Peyer's patch (tissue), 4 donors: ENCODE results near the gene BTN1A1. TPM values are rescaled to one million over a fixed set of nuclear protein-coding genes. Genes with fewer than 3 reads are reported as not detected.

Experiments
- DNase-seq, 3 donors: peaks; one replicate each; pipeline ENCODE4 v3.0.0-alpha.2; 2017 to 2019
- H3K27ac ChIP-seq, 4 donors: fragments of 200-600 bp; sonication (generic); one replicate each; pipeline ENCODE4 v1.5.1; 2016 to 2019
- H3K27me3 ChIP-seq, 2 donors: fragments of 200-600 bp; sonication (generic); one replicate each; pipeline ENCODE4 v1.5.1; 2019
- H3K36me3 ChIP-seq, 3 donors: fragments of 200-600 bp; sonication (generic); one replicate each; pipeline ENCODE4 v1.5.1; 2016 to 2019
- H3K4me1 ChIP-seq, 4 donors: fragments of 200-600 bp; sonication (generic); one replicate each; pipeline ENCODE4 v1.5.1; 2016 to 2019
- H3K4me3 ChIP-seq, 4 donors: fragments of 200-600 bp; sonication (generic); 1 replicate in 3 of 4; 2 replicates in 1 of 4; pipeline ENCODE4 v1.5.1; 2016 to 2019; ENCODE audit warnings: mild to moderate bottlenecking in 1 of 4
- H3K9me3 ChIP-seq, 4 donors: fragments of 200-600 bp; sonication (generic); one replicate each; pipeline ENCODE4 v1.5.1; 2016 to 2019; ENCODE audit warnings: mild to moderate bottlenecking in 1 of 4
- POLR2A ChIP-seq, 2 donors: fragments of 450-650 bp; IDR thresholded peaks; one replicate each; pipeline ENCODE4 v1.5.1; 2017; ENCODE audit warnings: antibody characterized with exemption in 2 of 2, mild to moderate bottlenecking in 2 of 2, moderate library complexity in 2 of 2
- total RNA-seq, 4 donors: library from RNA; depleted of rRNA; stranded (reverse); fragments of >200 nt; gene quantifications; one replicate each; pipeline ENCODE4 v1.1.0, GENCODE V29; 2016
- TF ChIP-seq, protein P1 (sequence below), 6 experiments: fragments of 450-650 bp in 4 of 6; fragments of 200-600 bp in 2 of 6; sonication (generic) in 1 of 6; IDR thresholded peaks; one replicate each; pipeline ENCODE4 v1.5.1; 2017 to 2019; ENCODE audit warnings: antibody characterized with exemption in 6 of 6, mild to moderate bottlenecking in 3 of 6, moderate library complexity in 1 of 6

BTN1A1 gene, protein sequence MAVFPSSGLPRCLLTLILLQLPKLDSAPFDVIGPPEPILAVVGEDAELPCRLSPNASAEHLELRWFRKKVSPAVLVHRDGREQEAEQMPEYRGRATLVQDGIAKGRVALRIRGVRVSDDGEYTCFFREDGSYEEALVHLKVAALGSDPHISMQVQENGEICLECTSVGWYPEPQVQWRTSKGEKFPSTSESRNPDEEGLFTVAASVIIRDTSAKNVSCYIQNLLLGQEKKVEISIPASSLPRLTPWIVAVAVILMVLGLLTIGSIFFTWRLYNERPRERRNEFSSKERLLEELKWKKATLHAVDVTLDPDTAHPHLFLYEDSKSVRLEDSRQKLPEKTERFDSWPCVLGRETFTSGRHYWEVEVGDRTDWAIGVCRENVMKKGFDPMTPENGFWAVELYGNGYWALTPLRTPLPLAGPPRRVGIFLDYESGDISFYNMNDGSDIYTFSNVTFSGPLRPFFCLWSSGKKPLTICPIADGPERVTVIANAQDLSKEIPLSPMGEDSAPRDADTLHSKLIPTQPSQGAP
- not detected for total RNA-seq

DNA sequence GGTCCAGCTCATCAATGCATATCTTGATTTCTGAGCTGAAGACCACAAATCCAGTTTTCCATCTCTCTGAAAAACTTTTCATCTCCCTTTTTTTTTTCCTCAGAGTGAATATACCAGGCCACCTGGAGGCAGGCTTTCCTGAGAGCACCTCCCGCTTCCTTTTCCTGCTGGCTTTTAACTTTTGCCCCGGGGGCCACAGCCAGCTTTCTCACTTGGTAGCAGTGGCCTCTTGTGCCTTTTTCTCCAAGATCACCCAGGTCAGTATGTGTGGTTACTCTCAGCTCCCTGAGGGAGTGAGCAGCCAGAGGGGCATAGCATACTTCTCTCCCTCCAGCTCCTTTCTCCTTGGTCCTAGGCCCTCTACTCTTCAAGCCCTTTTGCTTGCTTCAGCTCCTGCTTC lies at the start of gene BTN1A1:
Gene BTN1A1 (plus strand): TSS at position 202 of the 400 bp plus-strand sequence. CDS start 984 bp downstream, outside the sequence.
- TF ChIP-seq, protein P1, sequence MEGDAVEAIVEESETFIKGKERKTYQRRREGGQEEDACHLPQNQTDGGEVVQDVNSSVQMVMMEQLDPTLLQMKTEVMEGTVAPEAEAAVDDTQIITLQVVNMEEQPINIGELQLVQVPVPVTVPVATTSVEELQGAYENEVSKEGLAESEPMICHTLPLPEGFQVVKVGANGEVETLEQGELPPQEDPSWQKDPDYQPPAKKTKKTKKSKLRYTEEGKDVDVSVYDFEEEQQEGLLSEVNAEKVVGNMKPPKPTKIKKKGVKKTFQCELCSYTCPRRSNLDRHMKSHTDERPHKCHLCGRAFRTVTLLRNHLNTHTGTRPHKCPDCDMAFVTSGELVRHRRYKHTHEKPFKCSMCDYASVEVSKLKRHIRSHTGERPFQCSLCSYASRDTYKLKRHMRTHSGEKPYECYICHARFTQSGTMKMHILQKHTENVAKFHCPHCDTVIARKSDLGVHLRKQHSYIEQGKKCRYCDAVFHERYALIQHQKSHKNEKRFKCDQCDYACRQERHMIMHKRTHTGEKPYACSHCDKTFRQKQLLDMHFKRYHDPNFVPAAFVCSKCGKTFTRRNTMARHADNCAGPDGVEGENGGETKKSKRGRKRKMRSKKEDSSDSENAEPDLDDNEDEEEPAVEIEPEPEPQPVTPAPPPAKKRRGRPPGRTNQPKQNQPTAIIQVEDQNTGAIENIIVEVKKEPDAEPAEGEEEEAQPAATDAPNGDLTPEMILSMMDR (IDR thresholded peaks at IDR 0.05) = no peak
- TF ChIP-seq POLR2A (IDR thresholded peaks at IDR 0.05) = no peak
- Histone ChIP-seq H3K4me3 (no peak within 1 kb of the TSS), H3K27me3 (no peaks in the 10 kb centered on the region), H3K4me1 (peaks cover 0 to 13% (median 6%) of the 10 kb centered on the region in 4 donors), H3K36me3 (no peaks in the 10 kb centered on the region), H3K9me3 (no peaks in the 10 kb centered on the region), H3K27ac (no peak within 1 kb of the TSS)
- DNase-seq = no peak

DNA sequence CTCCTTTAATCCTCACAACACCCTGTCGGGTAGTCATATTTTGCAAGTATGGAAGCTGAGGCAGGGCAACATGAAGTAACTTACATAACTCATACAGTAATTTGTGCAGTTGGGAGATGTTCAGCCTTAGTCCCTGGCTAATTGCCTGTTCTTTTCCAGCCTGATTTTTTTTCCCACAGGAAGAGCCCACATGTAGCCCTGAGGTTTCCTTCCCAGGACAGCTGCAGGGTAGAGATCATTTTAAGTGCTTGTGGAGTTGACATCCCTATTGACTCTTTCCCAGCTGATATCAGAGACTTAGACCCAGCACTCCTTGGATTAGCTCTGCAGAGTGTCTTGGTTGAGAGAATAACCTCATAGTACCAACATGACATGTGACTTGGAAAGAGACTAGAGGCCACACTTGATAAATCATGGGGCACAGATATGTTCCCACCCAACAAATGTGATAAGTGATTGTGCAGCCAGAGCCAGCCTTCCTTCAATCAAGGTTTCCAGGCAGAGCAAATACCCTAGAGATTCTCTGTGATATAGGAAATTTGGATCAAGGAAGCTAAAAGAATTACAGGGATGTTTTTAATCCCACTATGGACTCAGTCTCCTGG lies 47.4 kb upstream of the BTN1A1 start:
- peaks cover 0 to 31% (median 0%) of the 10 kb centered on the region in 3 donors for H3K36me3 ChIP-seq
- H3K4me3 ChIP-seq = no peak overlapping the region
- peaks cover 0 to 5% (median 0%) of the 10 kb centered on the region in 4 donors for H3K4me1 ChIP-seq
- no peaks in the 10 kb centered on the region for H3K27me3 ChIP-seq
- TF ChIP-seq, protein P1 (IDR thresholded peaks at IDR 0.05) = no peak
- no peak for TF ChIP-seq POLR2A (IDR thresholded peaks at IDR 0.05)
- H3K27ac ChIP-seq = no peak overlapping the region
- no peak for DNase-seq
- no peaks in the 10 kb centered on the region for H3K9me3 ChIP-seq

DNA sequence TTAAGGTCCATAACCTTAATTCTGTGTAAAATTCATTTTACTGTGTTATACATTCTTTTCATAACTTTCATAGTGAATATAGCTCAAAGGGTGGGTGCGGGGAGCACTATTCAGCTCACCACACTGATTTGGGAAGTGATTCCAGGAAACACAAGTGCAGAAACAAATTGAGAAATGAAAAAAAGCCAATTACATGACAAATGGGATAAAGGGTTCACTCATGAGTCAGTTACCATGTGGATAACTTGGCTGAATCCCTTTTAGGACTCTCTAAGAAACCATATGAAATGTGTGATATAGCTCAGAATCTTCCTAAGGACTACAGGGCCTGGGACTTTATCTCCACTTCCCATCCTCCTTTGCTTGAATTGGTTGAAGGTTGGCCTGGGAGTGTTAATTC lies 45.5 kb upstream of the BTN1A1 start:
- H3K4me3 ChIP-seq = no peak overlapping the region
- no peak for DNase-seq
- TF ChIP-seq POLR2A (IDR thresholded peaks at IDR 0.05) = no peak
- TF ChIP-seq, protein P1 (IDR thresholded peaks at IDR 0.05) = no peak
- peaks cover 0 to 17% (median 0%) of the 10 kb centered on the region in 3 donors for H3K36me3 ChIP-seq
- no peaks in the 10 kb centered on the region for H3K9me3 ChIP-seq
- no peak overlapping the region for H3K27ac ChIP-seq
- no peaks in the 10 kb centered on the region for H3K27me3 ChIP-seq
- peaks cover 0 to 13% (median 3%) of the 10 kb centered on the region in 4 donors for H3K4me1 ChIP-seq

DNA sequence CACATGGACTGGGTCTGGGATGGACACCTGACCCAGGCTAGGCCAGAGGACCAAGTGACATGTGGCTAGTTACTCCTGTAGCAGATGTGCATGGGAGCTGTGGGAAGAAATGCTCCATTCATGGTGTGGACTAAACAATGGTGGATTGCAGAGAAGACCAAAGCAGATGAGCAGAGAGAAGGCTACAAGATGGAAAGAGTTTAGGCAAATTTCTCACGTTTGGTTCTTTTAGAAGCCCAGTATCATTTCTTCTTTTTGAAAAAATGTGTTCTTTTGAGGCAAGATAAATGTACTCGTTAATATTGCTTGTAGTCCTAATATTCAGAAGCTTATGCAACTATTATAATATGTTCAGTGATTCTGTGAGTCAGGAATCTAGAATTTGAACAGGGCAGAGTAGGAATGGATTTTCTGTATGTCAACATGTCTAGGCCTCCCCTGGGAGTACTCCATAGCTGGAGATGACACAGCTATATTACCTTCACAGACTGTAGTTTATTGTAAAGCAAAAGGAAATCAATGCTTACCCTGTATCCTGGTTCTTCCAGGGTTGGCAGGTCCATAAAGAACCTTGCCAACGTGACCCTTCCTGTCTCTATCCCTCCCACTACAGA lies 44.6 kb upstream of the BTN1A1 start:
- no peak overlapping the region for H3K27ac ChIP-seq
- no peaks in the 10 kb centered on the region for H3K27me3 ChIP-seq
- no peak overlapping the region for H3K4me3 ChIP-seq
- peaks cover 0 to 17% (median 0%) of the 10 kb centered on the region in 3 donors for H3K36me3 ChIP-seq
- DNase-seq = no peak
- peaks cover 0 to 21% (median 7%) of the 10 kb centered on the region in 4 donors for H3K4me1 ChIP-seq
- H3K9me3 ChIP-seq = no peaks in the 10 kb centered on the region
- TF ChIP-seq, protein P1 (IDR thresholded peaks at IDR 0.05) = no peak
- TF ChIP-seq POLR2A (IDR thresholded peaks at IDR 0.05) = no peak

GRCh38 chr6:26457264-26457805 lies 42.8 kb upstream of the BTN1A1 start:
- Histone ChIP-seq H3K27me3 (no peaks in the 10 kb centered on the region), H3K36me3 (peaks cover 0 to 20% (median 0%) of the 10 kb centered on the region in 3 donors), H3K9me3 (no peaks in the 10 kb centered on the region), H3K4me1 (peaks cover 3 to 39% (median 14%) of the 10 kb centered on the region in 4 donors), H3K27ac (peak overlapping the region; percentile 85 to 94 (median 91)), H3K4me3 (peak overlapping the region; percentile 54 to 92 (median 81))
- no peak for TF ChIP-seq POLR2A (IDR thresholded peaks at IDR 0.05)
- TF ChIP-seq, protein P1 (IDR thresholded peaks at IDR 0.05) = peak in 1 of 6 experiments; percentile 14
- peak in 1 of 3 donors; percentile 61 for DNase-seq
